Activated T-cell treated with anti-CD3 and anti-CD28 coated beads, Interleukin-2, amount 50 U/mL, for 72 hours (primary cell): ENCODE measurements around the gene CROT. TPM values are rescaled to one million over a fixed set of nuclear protein-coding genes. Genes with fewer than 3 reads are reported as not detected.

ENCODE experiments used
- ATAC-seq, 2 donors: fragments of 150-1000 bp; cut with Tn5 transposase; replicated peaks in 1 of 2; 2 replicates each; pipeline ENCODE4 v1.10.0; 2021; ENCODE audit warnings: moderate library complexity in 2 of 2, mild to moderate bottlenecking in 1 of 2
- DNase-seq, 2 donors: peaks; one replicate each; pipeline ENCODE4 v3.0.0; 2021 to 2022; ENCODE audit warnings: mixed read lengths in 1 of 2
- H3K27ac Mint-ChIP-seq: one replicate; pipeline ENCODE4 v1.8.0; 2022; ENCODE audit warnings: mild to moderate bottlenecking, moderate library complexity, mixed read lengths
- H3K27me3 Mint-ChIP-seq: one replicate; pipeline ENCODE4 v1.8.0; 2022; ENCODE audit warnings: low read depth, mixed read lengths
- H3K36me3 Mint-ChIP-seq, 2 donors: one replicate each; pipeline ENCODE4 v1.8.0; 2022; ENCODE audit warnings: mixed read lengths in 2 of 2, mild to moderate bottlenecking in 1 of 2; ENCODE audit not compliant: insufficient read depth in 2 of 2
- H3K4me1 Mint-ChIP-seq: one replicate; pipeline ENCODE4 v1.8.0; 2022; ENCODE audit warnings: low read depth, mixed read lengths
- H3K4me3 Mint-ChIP-seq, 2 donors: one replicate each; pipeline ENCODE4 v1.8.0; 2022; ENCODE audit warnings: mild to moderate bottlenecking in 2 of 2, mixed read lengths in 2 of 2, moderate library complexity in 2 of 2
- H3K9me3 Mint-ChIP-seq, 2 donors: one replicate each; pipeline ENCODE4 v1.8.0; 2022; ENCODE audit warnings: mixed read lengths in 2 of 2
- total RNA-seq, 2 donors: library from RNA; stranded (reverse); gene quantifications; one replicate each; pipeline ENCODE4 v1.2.3, GENCODE V29; 2022

Gene CROT
- total RNA-seq, 2 donors from 2014 or later = 9.6 to 12.6 TPM

- Mint-ChIP-seq H3K36me3 (peaks cover 15 to 32% of the 10 kb centered on the region in 2 donors), H3K9me3 (peaks cover 3 to 5% of the 10 kb centered on the region in 2 donors)
Observed at GRCh38 chr7:87354749-87355148, 9.3 kb downstream of the CROT start.

GRCh38 chr7:87356448-87356847 is 11.0 kb downstream of the CROT start:
- Mint-ChIP-seq H3K4me1 (no peaks in the 10 kb centered on the region), H3K27ac (peak overlapping the region; percentile 57), H3K9me3 (peaks cover 3 to 5% of the 10 kb centered on the region in 2 donors), H3K4me3 (no peak overlapping the region), H3K36me3 (peaks cover 11 to 26% of the 10 kb centered on the region in 2 donors), H3K27me3 (no peaks in the 10 kb centered on the region)
- DNase-seq (no peak), ATAC-seq (no peak)

More at GRCh38 chr7:87354749-87355148, 9.3 kb downstream of the CROT start:
- no peak overlapping the region for H3K27ac Mint-ChIP-seq
- DNase-seq (no peak), ATAC-seq (no peak)
- no peaks in the 10 kb centered on the region for H3K27me3 Mint-ChIP-seq
- no peaks in the 10 kb centered on the region for H3K4me1 Mint-ChIP-seq
- no peak overlapping the region for H3K4me3 Mint-ChIP-seq

GRCh38 chr7:87359366-87359765 is 13.9 kb downstream of the CROT start:
- ATAC-seq (no peak), DNase-seq (no peak)
- Mint-ChIP-seq H3K9me3 (peaks cover 0 to 2% of the 10 kb centered on the region in 2 donors), H3K27ac (no peak overlapping the region), H3K4me1 (no peaks in the 10 kb centered on the region), H3K27me3 (no peaks in the 10 kb centered on the region), H3K36me3 (peaks cover 8 to 14% of the 10 kb centered on the region in 2 donors), H3K4me3 (no peak overlapping the region)

GRCh38 chr7:87361320-87361719 is 15.9 kb downstream of the CROT start:
- peaks cover under 1 to 1% of the 10 kb centered on the region in 2 donors for H3K36me3 Mint-ChIP-seq
- H3K4me1 Mint-ChIP-seq = no peaks in the 10 kb centered on the region
- no peaks in the 10 kb centered on the region for H3K27me3 Mint-ChIP-seq
- DNase-seq = no peak
- no peak for ATAC-seq
- no peaks in the 10 kb centered on the region for H3K9me3 Mint-ChIP-seq
- no peak overlapping the region for H3K27ac Mint-ChIP-seq
- no peak overlapping the region for H3K4me3 Mint-ChIP-seq

- DNase-seq (no peak), ATAC-seq (no peak)
- Mint-ChIP-seq H3K4me3 (no peak overlapping the region), H3K27me3 (no peaks in the 10 kb centered on the region), H3K36me3 (no peaks in the 10 kb centered on the region), H3K4me1 (no peaks in the 10 kb centered on the region), H3K9me3 (no peaks in the 10 kb centered on the region), H3K27ac (no peak overlapping the region)
Observed at GRCh38 chr7:87363342-87363741, 17.9 kb downstream of the CROT start.

- Mint-ChIP-seq H3K4me3 (no peak overlapping the region), H3K36me3 (no peaks in the 10 kb centered on the region), H3K27me3 (no peaks in the 10 kb centered on the region), H3K4me1 (peaks cover 4% of the 10 kb centered on the region), H3K27ac (no peak overlapping the region), H3K9me3 (no peaks in the 10 kb centered on the region)
- ATAC-seq (no peak), DNase-seq (no peak)
Observed at GRCh38 chr7:87364246-87364645, 18.8 kb downstream of the CROT start.

GRCh38 chr7:87369216-87369615 is 23.8 kb downstream of the CROT start:
- DNase-seq (peak; percentile 18 to 22), ATAC-seq (peak; percentile 67 to 69)
- no peaks in the 10 kb centered on the region for H3K36me3 Mint-ChIP-seq
- peaks cover 5% of the 10 kb centered on the region for H3K4me1 Mint-ChIP-seq
- H3K27me3 Mint-ChIP-seq = no peaks in the 10 kb centered on the region
- peak overlapping the region in 1 of 2 donors; percentile 26 for H3K4me3 Mint-ChIP-seq
- H3K27ac Mint-ChIP-seq = no peak overlapping the region
- no peaks in the 10 kb centered on the region for H3K9me3 Mint-ChIP-seq

GRCh38 chr7:87370660-87371180 is 25.3 kb downstream of the CROT start:
- H3K4me3 Mint-ChIP-seq = no peak overlapping the region
- H3K36me3 Mint-ChIP-seq = no peaks in the 10 kb centered on the region
- H3K4me1 Mint-ChIP-seq = peaks cover 5% of the 10 kb centered on the region
- no peaks in the 10 kb centered on the region for H3K9me3 Mint-ChIP-seq
- H3K27me3 Mint-ChIP-seq = no peaks in the 10 kb centered on the region
- ATAC-seq (no peak), DNase-seq (no peak)
- no peak overlapping the region for H3K27ac Mint-ChIP-seq

GRCh38 chr7:87375662-87376435 is 30.4 kb downstream of the CROT start:
- H3K27ac Mint-ChIP-seq = no peak overlapping the region
- no peaks in the 10 kb centered on the region for H3K27me3 Mint-ChIP-seq
- peaks cover 0 to 2% of the 10 kb centered on the region in 2 donors for H3K36me3 Mint-ChIP-seq
- no peak for DNase-seq
- H3K9me3 Mint-ChIP-seq = no peaks in the 10 kb centered on the region
- no peak overlapping the region for H3K4me3 Mint-ChIP-seq
- ATAC-seq = no peak
- H3K4me1 Mint-ChIP-seq = no peaks in the 10 kb centered on the region

GRCh38 chr7:87380905-87381304 is 35.4 kb downstream of the CROT start:
- no peaks in the 10 kb centered on the region for H3K27me3 Mint-ChIP-seq
- H3K4me1 Mint-ChIP-seq = no peaks in the 10 kb centered on the region
- H3K4me3 Mint-ChIP-seq = no peak overlapping the region
- no peak for ATAC-seq
- no peak for DNase-seq
- peaks cover 3 to 19% of the 10 kb centered on the region in 2 donors for H3K36me3 Mint-ChIP-seq
- H3K9me3 Mint-ChIP-seq = peaks cover 0 to 3% of the 10 kb centered on the region in 2 donors
- no peak overlapping the region for H3K27ac Mint-ChIP-seq

GRCh38 chr7:87391020-87391701 is 45.7 kb downstream of the CROT start:
- no peak for DNase-seq
- ATAC-seq = no peak
- no peak overlapping the region for H3K4me3 Mint-ChIP-seq
- H3K36me3 Mint-ChIP-seq = peaks cover 0 to 9% of the 10 kb centered on the region in 2 donors
- no peak overlapping the region for H3K27ac Mint-ChIP-seq
- H3K27me3 Mint-ChIP-seq = no peaks in the 10 kb centered on the region
- no peaks in the 10 kb centered on the region for H3K4me1 Mint-ChIP-seq
- no peaks in the 10 kb centered on the region for H3K9me3 Mint-ChIP-seq

GRCh38 chr7:87395442-87396020 is 50.1 kb downstream of the CROT start:
- ATAC-seq (no peak), DNase-seq (no peak)
- H3K4me3 Mint-ChIP-seq = no peak overlapping the region
- no peak overlapping the region for H3K27ac Mint-ChIP-seq
- no peaks in the 10 kb centered on the region for H3K4me1 Mint-ChIP-seq
- H3K9me3 Mint-ChIP-seq = no peaks in the 10 kb centered on the region
- H3K36me3 Mint-ChIP-seq = peaks cover 0 to 5% of the 10 kb centered on the region in 2 donors
- no peaks in the 10 kb centered on the region for H3K27me3 Mint-ChIP-seq

GRCh38 chr7:87398446-87398845 is 53.0 kb downstream of the CROT start:
- Mint-ChIP-seq H3K36me3 (no peaks in the 10 kb centered on the region), H3K4me1 (no peaks in the 10 kb centered on the region), H3K27ac (no peak overlapping the region), H3K4me3 (no peak overlapping the region), H3K9me3 (no peaks in the 10 kb centered on the region), H3K27me3 (no peaks in the 10 kb centered on the region)
- no peak for DNase-seq
- ATAC-seq = no peak
